ENCODE results near the gene HOOK1.

DNA sequence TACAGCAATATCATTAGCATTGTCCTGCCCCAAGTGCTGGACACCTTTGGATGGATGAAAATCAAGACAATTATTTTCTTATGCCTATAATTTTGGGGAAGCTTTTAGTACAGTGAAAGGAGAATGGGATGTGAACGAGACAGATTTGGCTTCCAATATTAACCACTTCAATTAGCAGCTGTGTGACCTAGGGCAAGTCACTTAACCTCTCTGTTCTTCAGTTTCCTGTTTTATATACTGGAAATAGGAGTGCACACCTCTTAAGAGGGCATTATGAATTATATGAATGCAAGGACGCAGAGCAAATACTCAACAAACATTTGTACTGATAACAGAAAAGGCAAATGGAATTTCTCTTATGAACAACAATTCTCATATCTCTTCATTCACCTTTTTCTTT lies 93.3 kb downstream of the HOOK1 start:
- TF ChIP-seq, protein P1, sequence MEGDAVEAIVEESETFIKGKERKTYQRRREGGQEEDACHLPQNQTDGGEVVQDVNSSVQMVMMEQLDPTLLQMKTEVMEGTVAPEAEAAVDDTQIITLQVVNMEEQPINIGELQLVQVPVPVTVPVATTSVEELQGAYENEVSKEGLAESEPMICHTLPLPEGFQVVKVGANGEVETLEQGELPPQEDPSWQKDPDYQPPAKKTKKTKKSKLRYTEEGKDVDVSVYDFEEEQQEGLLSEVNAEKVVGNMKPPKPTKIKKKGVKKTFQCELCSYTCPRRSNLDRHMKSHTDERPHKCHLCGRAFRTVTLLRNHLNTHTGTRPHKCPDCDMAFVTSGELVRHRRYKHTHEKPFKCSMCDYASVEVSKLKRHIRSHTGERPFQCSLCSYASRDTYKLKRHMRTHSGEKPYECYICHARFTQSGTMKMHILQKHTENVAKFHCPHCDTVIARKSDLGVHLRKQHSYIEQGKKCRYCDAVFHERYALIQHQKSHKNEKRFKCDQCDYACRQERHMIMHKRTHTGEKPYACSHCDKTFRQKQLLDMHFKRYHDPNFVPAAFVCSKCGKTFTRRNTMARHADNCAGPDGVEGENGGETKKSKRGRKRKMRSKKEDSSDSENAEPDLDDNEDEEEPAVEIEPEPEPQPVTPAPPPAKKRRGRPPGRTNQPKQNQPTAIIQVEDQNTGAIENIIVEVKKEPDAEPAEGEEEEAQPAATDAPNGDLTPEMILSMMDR (IDR thresholded peaks at IDR 0.05; ENCODE audit: low read depth, low read length) = no peak
- TF ChIP-seq POLR2A (IDR thresholded peaks at IDR 0.05; ENCODE audit: extremely low read depth, insufficient read length) = no peak
- TF ChIP-seq, protein P2, sequence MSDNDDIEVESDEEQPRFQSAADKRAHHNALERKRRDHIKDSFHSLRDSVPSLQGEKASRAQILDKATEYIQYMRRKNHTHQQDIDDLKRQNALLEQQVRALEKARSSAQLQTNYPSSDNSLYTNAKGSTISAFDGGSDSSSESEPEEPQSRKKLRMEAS (IDR thresholded peaks at IDR 0.05; ENCODE audit: low read depth, low read length) = no peak
- no peak for TF ChIP-seq MYC (IDR thresholded peaks at IDR 0.05; ENCODE audit: low read depth, low read length)
